ENCODE data around the gene LRRC73.

- no peak for TF ChIP-seq CTCF (IDR thresholded peaks at IDR 0.05)
- no peak for TF ChIP-seq POLR2A (IDR thresholded peaks at IDR 0.05)
These were observed 14.4 kb upstream of the LRRC73 start for GRCh38 chr6:43524483-43524961.

All from breast epithelium (tissue), 3 donors.